ENCODE data around the gene ARIH1. TPM values are rescaled to one million over a fixed set of nuclear protein-coding genes. Genes with fewer than 3 reads are reported as not detected.
"Not testable (repeated sequence)": the region's sequence is repeated elsewhere in the genome, so short reads cannot be mapped to it uniquely, and the experiment has no call there.

The ARIH1 gene
- polyA plus RNA-seq (2013, experiment 1 of 2) = 135 TPM
- polyA plus RNA-seq (2013, experiment 2 of 2) = 131 TPM

DNA sequence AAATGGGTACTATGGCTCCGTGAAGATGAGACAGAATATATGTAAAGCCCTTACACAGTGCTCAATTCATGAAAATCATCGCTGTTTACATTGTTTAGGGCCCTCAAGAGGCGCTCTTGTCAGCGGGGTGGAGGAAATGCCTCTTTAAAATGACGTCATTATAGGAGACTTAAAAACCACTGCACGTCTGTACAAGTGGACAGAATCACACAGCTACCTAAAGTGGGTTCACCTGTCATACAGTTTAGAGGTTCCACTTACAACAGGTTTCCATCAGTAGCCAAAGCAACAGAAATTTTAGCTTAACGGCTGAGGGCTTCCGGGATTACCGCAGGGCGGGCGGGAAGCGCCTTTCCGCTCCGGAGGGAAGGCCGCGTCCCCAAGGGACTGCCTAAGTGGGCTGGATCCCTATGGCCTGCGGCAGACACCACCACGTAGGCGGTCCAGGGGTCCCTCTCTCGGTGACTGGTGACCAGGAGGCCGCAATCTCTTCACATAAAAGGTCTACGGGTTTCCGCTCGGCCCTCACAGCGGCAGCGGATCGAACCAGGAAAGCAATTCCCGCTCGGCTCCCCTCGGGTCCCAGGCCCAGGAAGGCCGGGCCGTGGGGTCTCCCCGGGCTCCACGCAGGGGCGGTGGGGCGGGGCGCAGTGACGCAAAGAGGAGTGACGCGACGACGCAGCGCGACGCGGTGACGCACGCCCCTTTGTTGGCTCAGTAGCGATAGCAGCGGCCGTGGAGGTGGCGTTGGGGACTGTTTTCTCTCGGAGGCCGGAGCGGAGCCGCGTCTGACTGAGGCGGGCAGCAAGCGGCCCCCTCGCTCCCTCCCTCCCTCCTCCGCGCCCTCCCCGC, at the start of gene ARIH1:
ARIH1 (plus strand) TSS at position 717 of the 852 bp plus-strand sequence. CDS start 310 bp downstream, outside the sequence.
- Histone ChIP-seq H3K4me1 (ENCODE audit: control insufficient read depth, insufficient read depth, low read length, poor library complexity, severe bottlenecking) (no peaks in the 10 kb centered on the region), H3K36me3 (ENCODE audit: control insufficient read depth, insufficient read depth, low read length) (peaks cover 25% of the 10 kb centered on the region), H3K27ac (ENCODE audit: low read depth, low read length, severe bottlenecking) (peak within 1 kb of the TSS; percentile 100), H3K4me3 (ENCODE audit: extremely low read depth, insufficient read depth, low read length, poor library complexity, severe bottlenecking) (peak within 1 kb of the TSS; percentile 97), H3K9me3 (ENCODE audit: control insufficient read depth, low read length) (no peaks in the 10 kb centered on the region)
- whole genome bisulfite sequencing, 2 experiments (ENCODE audit: insufficient coverage in 2 of 2) = 0 to 1% methylated on average over 50 to 51 of the region's 63 CpGs

DNA sequence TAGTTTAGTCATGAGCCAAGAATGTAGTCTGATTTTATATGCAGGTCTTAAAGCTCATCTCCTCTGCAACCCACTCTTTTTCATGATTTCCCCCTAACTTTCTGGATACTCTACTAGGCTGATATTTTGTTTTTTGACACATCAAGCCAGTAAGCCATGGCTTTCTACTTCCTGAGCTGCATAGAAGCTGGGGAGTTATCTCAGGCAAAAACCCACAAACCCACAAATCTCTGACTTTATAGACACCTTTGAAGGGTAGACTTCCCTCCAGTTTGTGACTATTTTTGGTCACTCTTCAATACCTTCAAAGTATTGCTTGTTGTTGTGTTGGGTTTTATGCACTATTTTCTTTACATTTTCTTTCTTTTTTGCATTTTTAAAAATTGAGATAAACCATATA, 47.4 kb upstream of the ARIH1 start:
- peaks cover 5% of the 10 kb centered on the region for H3K9me3 ChIP-seq (ENCODE audit: control insufficient read depth, low read length)
- H3K4me3 ChIP-seq (ENCODE audit: extremely low read depth, insufficient read depth, low read length, poor library complexity, severe bottlenecking) = no peak overlapping the region
- no peaks in the 10 kb centered on the region for H3K4me1 ChIP-seq (ENCODE audit: control insufficient read depth, insufficient read depth, low read length, poor library complexity, severe bottlenecking)
- no peak overlapping the region for H3K27ac ChIP-seq (ENCODE audit: low read depth, low read length, severe bottlenecking)
- no peaks in the 10 kb centered on the region for H3K36me3 ChIP-seq (ENCODE audit: control insufficient read depth, insufficient read depth, low read length)

DNA sequence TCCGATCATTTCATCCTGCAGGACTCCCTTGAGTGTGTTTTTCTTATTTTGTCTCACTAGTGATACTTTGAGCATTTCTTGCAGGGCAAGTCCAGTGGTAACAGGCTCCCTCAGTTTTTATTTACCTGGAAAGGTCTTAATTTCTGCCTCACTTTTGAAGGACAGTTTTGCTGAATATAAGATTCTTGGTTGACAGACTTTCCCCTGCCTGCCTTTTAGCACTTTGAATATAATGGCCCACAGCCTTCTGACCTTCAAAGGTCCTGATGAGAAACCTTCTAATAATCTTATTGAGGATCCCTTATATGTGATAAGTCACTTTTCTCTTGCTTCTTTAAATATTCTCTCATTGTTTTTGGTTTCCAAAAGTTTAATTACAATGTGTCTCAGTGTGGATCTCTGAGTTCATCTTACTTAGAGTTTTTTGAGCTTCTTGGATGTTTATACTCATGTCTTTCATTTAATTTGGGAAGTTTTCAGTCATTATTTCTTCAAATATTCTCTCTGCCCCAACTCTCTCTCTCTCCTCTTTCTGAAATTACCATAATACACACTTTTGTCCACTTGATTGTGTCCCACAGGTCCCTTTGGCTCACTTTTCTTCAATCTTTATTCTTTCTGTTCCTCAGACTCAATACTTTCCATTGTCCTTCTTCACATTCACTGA, 36.3 kb upstream of the ARIH1 start:
- Histone ChIP-seq H3K4me3 (ENCODE audit: extremely low read depth, insufficient read depth, low read length, poor library complexity, severe bottlenecking) (no peak overlapping the region), H3K27ac (ENCODE audit: low read depth, low read length, severe bottlenecking) (no peak overlapping the region), H3K4me1 (ENCODE audit: control insufficient read depth, insufficient read depth, low read length, poor library complexity, severe bottlenecking) (no peaks in the 10 kb centered on the region), H3K36me3 (ENCODE audit: control insufficient read depth, insufficient read depth, low read length) (no peaks in the 10 kb centered on the region), H3K9me3 (ENCODE audit: control insufficient read depth, low read length) (no peaks in the 10 kb centered on the region)
- no CpG with 5 or more reads among the region's 1 CpG for WGBS, 2 experiments (ENCODE audit: insufficient coverage in 2 of 2)

DNA sequence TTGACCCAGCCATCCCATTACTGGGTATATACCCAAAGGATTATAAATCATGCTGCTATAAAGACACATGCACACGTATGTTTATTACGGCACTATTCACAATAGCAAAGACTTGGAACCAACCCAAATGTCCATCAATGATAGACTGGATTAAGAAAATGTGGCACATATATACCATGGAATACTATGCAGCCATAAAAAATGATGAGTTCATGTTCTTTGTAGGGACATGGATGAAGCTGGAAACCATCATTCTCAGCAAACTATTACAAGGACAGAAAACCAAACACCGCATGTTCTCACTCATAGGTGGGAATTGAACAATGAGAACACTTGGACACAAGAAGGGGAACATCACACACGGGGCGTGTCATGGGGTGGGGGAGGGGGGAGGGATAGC, 31.3 kb upstream of the ARIH1 start:
- not testable (repeated sequence) for H3K27ac ChIP-seq (ENCODE audit: low read depth, low read length, severe bottlenecking); H3K9me3 ChIP-seq (ENCODE audit: control insufficient read depth, low read length); H3K36me3 ChIP-seq (ENCODE audit: control insufficient read depth, insufficient read depth, low read length); H3K4me3 ChIP-seq (ENCODE audit: extremely low read depth, insufficient read depth, low read length, poor library complexity, severe bottlenecking); H3K4me1 ChIP-seq (ENCODE audit: control insufficient read depth, insufficient read depth, low read length, poor library complexity, severe bottlenecking)
- WGBS, 2 experiments (ENCODE audit: insufficient coverage in 2 of 2) = 93% methylated on average over 2 of the region's 5 CpGs; no CpG with 5 or more reads in 1 of the 2 experiments

- Histone ChIP-seq H3K27ac (ENCODE audit: low read depth, low read length, severe bottlenecking) (no peak overlapping the region), H3K4me3 (ENCODE audit: extremely low read depth, insufficient read depth, low read length, poor library complexity, severe bottlenecking) (no peak overlapping the region), H3K36me3 (ENCODE audit: control insufficient read depth, insufficient read depth, low read length) (no peaks in the 10 kb centered on the region), H3K4me1 (ENCODE audit: control insufficient read depth, insufficient read depth, low read length, poor library complexity, severe bottlenecking) (no peaks in the 10 kb centered on the region), H3K9me3 (ENCODE audit: control insufficient read depth, low read length) (no peaks in the 10 kb centered on the region)
- WGBS, 2 experiments (ENCODE audit: insufficient coverage in 2 of 2) = no CpG with 5 or more reads among the region's 1 CpG
These were observed 28.7 kb upstream of the ARIH1 start for GRCh38 chr15:72445426-72445825.

DNA sequence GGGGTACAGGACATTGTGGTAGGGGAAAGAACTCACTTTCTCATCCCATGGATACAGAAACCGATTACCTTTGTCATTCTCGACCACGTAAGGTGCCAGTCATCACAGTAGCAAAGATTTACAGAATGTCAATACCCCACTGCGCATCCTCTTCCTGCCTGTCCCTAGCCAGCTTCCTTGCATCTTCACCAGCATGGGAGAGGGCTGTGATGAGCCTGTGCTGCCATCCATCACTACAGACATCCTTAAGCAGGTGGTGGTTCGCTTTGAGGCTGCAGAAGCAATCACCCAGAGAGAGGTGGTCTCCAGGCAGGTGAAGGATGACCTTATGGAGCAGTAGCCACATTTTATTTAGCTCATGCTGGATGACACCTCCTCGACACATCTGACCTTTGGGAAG, 23.3 kb upstream of the ARIH1 start:
- no peak overlapping the region for H3K27ac ChIP-seq (ENCODE audit: low read depth, low read length, severe bottlenecking)
- H3K4me3 ChIP-seq (ENCODE audit: extremely low read depth, insufficient read depth, low read length, poor library complexity, severe bottlenecking) = no peak overlapping the region
- H3K4me1 ChIP-seq (ENCODE audit: control insufficient read depth, insufficient read depth, low read length, poor library complexity, severe bottlenecking) = no peaks in the 10 kb centered on the region
- H3K36me3 ChIP-seq (ENCODE audit: control insufficient read depth, insufficient read depth, low read length) = no peaks in the 10 kb centered on the region
- H3K9me3 ChIP-seq (ENCODE audit: control insufficient read depth, low read length) = no peaks in the 10 kb centered on the region
- WGBS, 2 experiments (ENCODE audit: insufficient coverage in 2 of 2) = 77 to 80% methylated on average over 4 to 6 of the region's 6 CpGs

DNA sequence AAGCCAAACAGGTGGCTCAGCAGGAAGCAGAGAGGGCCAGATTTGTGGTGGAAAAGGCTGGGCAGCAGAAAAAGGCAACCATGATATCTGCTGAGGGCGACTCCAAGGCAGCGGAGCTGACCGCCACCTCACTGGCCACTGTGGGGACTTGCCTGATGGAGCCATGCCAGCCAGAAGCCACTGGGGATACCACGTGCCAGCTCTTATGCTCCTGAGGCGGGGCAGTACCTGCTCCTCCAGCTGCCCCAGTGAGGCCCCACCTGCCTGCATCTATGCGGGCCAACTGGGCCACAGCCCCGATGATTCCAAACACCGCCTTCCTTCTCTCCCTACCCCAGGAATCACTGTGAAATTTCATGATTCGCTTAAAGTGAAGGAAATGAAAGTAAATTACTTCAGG, 22.9 kb upstream of the ARIH1 start:
- Histone ChIP-seq H3K36me3 (ENCODE audit: control insufficient read depth, insufficient read depth, low read length) (no peaks in the 10 kb centered on the region), H3K9me3 (ENCODE audit: control insufficient read depth, low read length) (no peaks in the 10 kb centered on the region), H3K27ac (ENCODE audit: low read depth, low read length, severe bottlenecking) (no peak overlapping the region), H3K4me1 (ENCODE audit: control insufficient read depth, insufficient read depth, low read length, poor library complexity, severe bottlenecking) (no peaks in the 10 kb centered on the region), H3K4me3 (ENCODE audit: extremely low read depth, insufficient read depth, low read length, poor library complexity, severe bottlenecking) (no peak overlapping the region)
- 84 to 87% methylated on average over 5 to 8 of the region's 9 CpGs for WGBS, 2 experiments (ENCODE audit: insufficient coverage in 2 of 2)

DNA sequence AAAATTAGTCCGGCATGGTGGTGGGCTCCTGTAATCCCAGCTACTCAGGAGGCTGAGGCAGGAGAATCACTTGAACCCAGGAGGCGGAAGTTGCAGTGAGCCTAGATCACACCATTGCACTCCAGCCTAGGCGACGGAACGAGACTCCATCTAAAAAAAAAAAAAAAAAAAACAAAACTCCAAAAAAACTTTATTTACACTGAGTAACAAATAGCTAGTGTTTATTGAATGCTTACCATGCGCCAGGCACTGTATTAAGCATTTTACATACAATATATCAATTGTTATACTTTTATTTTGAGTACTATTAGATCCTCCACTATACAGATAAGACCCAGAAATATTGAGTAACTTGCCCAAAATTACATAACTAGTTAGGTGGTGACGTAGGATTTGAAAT, 17.4 kb upstream of the ARIH1 start:
- no peak overlapping the region for H3K27ac ChIP-seq (ENCODE audit: low read depth, low read length, severe bottlenecking)
- no peaks in the 10 kb centered on the region for H3K36me3 ChIP-seq (ENCODE audit: control insufficient read depth, insufficient read depth, low read length)
- H3K4me3 ChIP-seq (ENCODE audit: extremely low read depth, insufficient read depth, low read length, poor library complexity, severe bottlenecking) = no peak overlapping the region
- H3K9me3 ChIP-seq (ENCODE audit: control insufficient read depth, low read length) = no peaks in the 10 kb centered on the region
- WGBS, 2 experiments (ENCODE audit: insufficient coverage in 2 of 2) = 100% methylated on average over 1 of the region's 7 CpGs; no CpG with 5 or more reads in 1 of the 2 experiments
- no peaks in the 10 kb centered on the region for H3K4me1 ChIP-seq (ENCODE audit: control insufficient read depth, insufficient read depth, low read length, poor library complexity, severe bottlenecking)

DNA sequence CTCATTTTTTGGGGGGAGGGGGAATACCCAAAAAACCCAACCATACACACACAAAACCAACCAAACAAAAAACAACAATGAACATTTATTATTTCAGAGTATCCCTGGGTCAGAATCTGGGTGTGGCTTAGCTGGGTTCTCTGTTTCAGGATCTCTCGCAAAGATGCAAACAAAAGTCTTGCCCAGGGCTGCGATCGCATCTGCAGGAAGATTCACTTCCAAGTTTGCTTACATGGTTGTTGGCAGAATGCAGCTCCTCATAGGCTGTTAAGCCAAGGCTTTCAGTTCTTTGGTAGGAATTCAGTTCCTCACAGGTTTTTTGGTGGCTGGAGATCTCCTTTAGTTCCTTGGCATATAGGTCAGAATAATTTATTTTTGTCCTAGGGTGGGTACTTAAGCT, 13.7 kb upstream of the ARIH1 start:
- no peaks in the 10 kb centered on the region for H3K36me3 ChIP-seq (ENCODE audit: control insufficient read depth, insufficient read depth, low read length)
- WGBS, 2 experiments (ENCODE audit: insufficient coverage in 2 of 2) = 86 to 100% methylated on average over 3 of the region's 3 CpGs

GRCh38 chr15:72463702-72464101, 10.4 kb upstream of the ARIH1 start:
- Histone ChIP-seq H3K4me1 (ENCODE audit: control insufficient read depth, insufficient read depth, low read length, poor library complexity, severe bottlenecking) (no peaks in the 10 kb centered on the region), H3K36me3 (ENCODE audit: control insufficient read depth, insufficient read depth, low read length) (no peaks in the 10 kb centered on the region), H3K9me3 (ENCODE audit: control insufficient read depth, low read length) (no peaks in the 10 kb centered on the region), H3K27ac (ENCODE audit: low read depth, low read length, severe bottlenecking) (no peak overlapping the region), H3K4me3 (ENCODE audit: extremely low read depth, insufficient read depth, low read length, poor library complexity, severe bottlenecking) (no peak overlapping the region)
- WGBS, 2 experiments (ENCODE audit: insufficient coverage in 2 of 2) = 100% methylated on average over 1 of the region's 2 CpGs; no CpG with 5 or more reads in 1 of the 2 experiments

More for the DNA sequence above, 13.7 kb upstream of the ARIH1 start:
- no peaks in the 10 kb centered on the region for H3K4me1 ChIP-seq (ENCODE audit: control insufficient read depth, insufficient read depth, low read length, poor library complexity, severe bottlenecking)
- no peak overlapping the region for H3K4me3 ChIP-seq (ENCODE audit: extremely low read depth, insufficient read depth, low read length, poor library complexity, severe bottlenecking)
- no peaks in the 10 kb centered on the region for H3K9me3 ChIP-seq (ENCODE audit: control insufficient read depth, low read length)
- no peak overlapping the region for H3K27ac ChIP-seq (ENCODE audit: low read depth, low read length, severe bottlenecking)

GRCh38 chr15:72464251-72464650, 9.9 kb upstream of the ARIH1 start:
- no peaks in the 10 kb centered on the region for H3K4me1 ChIP-seq (ENCODE audit: control insufficient read depth, insufficient read depth, low read length, poor library complexity, severe bottlenecking)
- WGBS, 2 experiments (ENCODE audit: insufficient coverage in 2 of 2) = 91 to 100% methylated on average over 2 to 4 of the region's 7 CpGs
- no peaks in the 10 kb centered on the region for H3K9me3 ChIP-seq (ENCODE audit: control insufficient read depth, low read length)
- H3K36me3 ChIP-seq (ENCODE audit: control insufficient read depth, insufficient read depth, low read length) = no peaks in the 10 kb centered on the region
- no peak overlapping the region for H3K27ac ChIP-seq (ENCODE audit: low read depth, low read length, severe bottlenecking)
- H3K4me3 ChIP-seq (ENCODE audit: extremely low read depth, insufficient read depth, low read length, poor library complexity, severe bottlenecking) = no peak overlapping the region

Measured in mesodermal cell (in vitro differentiated cells).